DMS114 treated with DMSO at 0.1 percent for 48 hours (cell line): ENCODE data around the gene ATP5PF.
"Not testable (repeated sequence)": the region's sequence is repeated elsewhere in the genome, so short reads cannot be mapped to it uniquely, and the experiment has no call there.

ENCODE experiments used
- DNase-seq: peaks from one replicate; lab custom pipeline; 2025; ENCODE audit not compliant: unreplicated experiment; lab: John Stamatoyannopoulos, UW

ATP5PF gene, protein sequence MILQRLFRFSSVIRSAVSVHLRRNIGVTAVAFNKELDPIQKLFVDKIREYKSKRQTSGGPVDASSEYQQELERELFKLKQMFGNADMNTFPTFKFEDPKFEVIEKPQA

DNA sequence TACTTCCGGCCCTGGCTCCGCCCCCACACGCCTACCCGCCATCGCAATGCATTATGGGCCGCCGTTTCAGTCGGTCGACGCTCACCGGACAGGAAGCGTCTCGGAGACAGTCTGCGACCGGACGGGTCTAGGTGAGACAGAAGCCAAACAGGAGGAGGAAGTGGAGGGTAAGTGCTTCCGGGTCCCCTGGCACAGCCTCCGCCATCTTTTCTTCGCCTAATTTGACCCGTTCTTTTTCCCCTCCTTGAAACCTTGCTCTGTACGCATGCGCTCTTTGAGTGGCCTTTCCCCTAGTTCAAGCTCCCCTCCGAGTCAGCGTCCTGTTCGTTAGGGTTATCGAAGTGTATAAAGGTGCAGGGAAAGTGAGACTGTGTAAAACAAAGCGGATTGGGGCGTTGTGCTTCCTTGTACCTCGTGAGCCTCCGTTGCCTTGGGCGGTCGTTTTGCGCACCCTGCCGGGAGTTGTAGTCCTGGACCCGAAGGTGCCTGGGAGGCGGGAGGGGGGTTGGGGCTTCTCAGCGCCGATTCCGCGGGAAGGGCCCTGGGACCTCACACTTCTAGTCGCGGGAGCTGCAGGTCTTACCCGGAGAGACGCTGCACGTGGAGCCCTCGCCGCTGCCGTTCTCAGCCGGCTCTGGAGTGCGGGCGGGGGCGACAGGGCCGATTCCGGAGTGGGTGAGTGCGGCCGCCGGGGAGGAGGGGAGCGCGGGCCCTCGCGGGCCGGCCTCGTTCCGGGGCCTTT lies at the start of gene ATP5PF, which contains the start of gene GABPA:
Gene ATP5PF (minus strand): TSS at position 1 of the 742 bp plus-strand sequence. CDS start 5,110 bp downstream, outside the sequence.
Gene GABPA (plus strand): TSS at position 69 of the 742 bp plus-strand sequence. CDS start 6,627 bp downstream, outside the sequence.
- DNase-seq = peak; percentile 91

DNA sequence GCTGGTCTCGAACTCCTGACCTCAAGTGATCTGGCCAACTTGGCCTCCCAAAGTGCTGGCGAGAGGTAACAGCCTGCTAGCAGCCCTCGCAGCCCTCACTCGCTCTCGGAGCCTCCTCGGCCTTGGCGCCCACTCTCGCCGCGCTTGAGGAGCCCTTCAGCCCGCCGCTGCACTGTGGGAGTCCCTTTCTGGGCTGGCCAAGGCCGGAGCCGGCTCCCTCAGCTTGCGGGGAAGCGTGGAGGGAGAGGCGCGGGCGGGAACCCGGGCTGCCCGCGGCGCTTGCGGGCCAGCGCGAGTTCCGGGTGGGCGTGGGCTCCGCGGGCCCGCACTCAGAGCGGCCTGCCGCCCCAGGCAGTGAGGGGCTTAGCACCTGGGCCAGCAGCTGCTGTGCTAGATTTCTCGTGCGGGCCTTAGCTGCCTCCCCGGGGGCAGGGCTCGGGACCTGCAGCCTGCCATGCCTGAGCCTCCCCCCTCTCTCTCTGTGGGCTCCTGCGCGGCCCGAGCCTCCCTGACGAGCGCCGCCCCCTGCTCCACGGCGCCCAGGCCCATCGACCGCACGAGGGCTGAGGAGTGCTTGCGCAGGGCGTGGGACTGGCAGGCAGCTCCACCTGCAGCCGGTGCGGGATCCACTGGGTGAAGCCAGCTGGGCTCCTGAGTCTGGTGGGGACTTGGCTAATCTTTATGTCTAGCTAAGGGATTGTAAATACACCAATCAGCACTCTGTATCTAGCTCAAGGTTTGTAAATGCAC lies 43.6 kb upstream of the ATP5PF start:
- DNase-seq = not testable (repeated sequence)

DNA sequence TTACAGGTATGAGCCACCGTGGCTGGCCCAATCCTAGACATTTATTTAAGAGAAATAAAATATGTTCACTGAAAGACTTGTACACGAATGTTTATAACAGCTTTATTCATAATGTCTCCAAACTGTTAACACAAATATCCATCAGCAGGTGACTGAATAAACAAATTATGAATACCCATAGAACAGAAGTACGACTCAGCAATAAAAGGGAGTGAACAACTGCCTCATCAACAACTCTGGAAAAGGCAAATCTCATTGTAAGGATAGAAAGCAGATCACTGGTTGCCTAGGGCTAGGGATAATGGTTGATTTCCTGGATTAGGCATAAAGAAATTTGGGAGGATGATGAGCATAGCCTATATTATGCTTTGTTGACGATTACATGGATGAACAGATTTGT lies 41.7 kb upstream of the ATP5PF start:
- no peak for DNase-seq

- DNase-seq = no peak
Measured at GRCh38 chr21:25772686-25773085, 38.0 kb upstream of the ATP5PF start.

- DNase-seq = no peak
Measured at GRCh38 chr21:25767921-25768320, 33.2 kb upstream of the ATP5PF start.

- DNase-seq = no peak
Measured at GRCh38 chr21:25764065-25764464, 29.4 kb upstream of the ATP5PF start.

- no peak for DNase-seq
Measured at GRCh38 chr21:25760677-25761076, 26.0 kb upstream of the ATP5PF start.

DNA sequence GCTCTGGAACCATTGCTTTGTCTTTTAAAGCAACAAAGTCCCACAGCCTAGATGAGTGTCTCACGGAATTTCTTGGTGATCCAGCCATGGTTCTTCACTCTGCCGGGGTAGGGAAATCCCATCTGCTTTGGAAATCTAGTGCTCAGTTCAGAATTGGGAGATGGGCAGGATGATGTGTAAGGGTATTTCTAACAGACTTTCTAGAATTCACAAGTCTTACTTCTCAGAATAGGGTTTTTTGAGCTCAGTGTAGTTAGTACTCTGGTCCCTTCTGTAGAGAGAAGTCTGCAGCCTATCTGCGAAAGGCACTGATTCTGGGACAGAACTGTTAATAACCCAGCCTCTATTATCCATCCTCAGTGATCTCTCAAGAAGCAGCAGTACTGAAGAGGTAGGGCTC lies 25.4 kb upstream of the ATP5PF start:
- DNase-seq = no peak

- no peak for DNase-seq
Measured at GRCh38 chr21:25759573-25759972, 24.9 kb upstream of the ATP5PF start.

DNA sequence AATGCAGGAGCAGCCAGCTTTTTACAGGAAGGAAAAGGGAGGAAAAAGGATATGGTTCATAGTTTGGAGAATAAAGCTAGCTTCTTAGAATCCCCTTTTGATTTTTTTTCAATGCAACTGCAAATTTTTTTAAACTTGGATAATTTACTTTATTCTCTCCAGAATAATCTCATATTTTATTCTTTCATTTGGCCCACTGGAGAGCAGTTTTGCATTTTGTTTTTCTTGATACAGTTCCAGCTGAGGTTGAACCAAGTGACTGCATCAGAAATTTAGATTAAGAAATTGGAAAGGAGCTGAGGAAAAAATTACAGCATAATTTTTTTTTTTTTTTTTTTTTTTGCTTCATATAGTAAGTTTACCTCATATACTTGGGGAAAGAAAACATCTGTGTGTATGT lies 22.8 kb upstream of the ATP5PF start:
- no peak for DNase-seq

DNA sequence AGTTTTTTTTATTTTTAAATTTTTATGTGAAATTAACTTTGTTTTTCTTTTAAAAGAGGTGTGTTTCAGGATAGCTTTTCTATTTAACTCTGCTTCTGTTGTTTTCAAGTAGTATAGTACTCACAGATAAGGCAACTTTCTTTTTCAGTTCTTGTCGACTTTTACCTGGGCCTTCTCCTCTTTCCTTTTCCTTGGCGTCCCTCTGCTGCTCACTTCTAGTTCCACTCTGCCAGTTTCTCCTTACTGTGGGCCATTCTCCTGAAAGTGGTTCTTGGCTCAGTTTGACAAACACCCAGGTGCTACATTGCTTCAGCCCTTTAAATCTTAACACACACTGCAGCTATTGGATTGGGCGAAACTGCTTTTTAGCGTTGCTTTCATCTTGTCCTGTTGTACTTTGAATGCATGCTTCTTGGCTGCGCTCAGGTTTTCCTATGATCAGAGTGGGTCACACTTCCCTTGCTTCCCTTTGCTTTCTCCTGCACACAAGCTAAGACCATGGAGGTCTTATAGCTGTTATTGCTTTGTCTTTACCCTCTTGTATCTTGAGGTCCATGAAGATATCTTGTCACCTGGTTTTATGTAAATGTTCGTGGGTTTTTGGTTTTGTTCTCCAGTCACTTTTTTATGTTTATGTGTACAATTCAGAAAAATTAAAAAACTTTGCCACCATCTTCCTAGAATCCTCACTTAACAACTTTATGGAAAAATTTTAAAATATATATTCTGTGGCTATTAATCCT lies 21.7 kb upstream of the ATP5PF start:
- DNase-seq = no peak

- no peak for DNase-seq
Measured at GRCh38 chr21:25752416-25752815, 17.7 kb upstream of the ATP5PF start.

- DNase-seq = no peak
Measured at GRCh38 chr21:25750085-25750484, 15.4 kb upstream of the ATP5PF start.

- DNase-seq = no peak
Measured at GRCh38 chr21:25744854-25745253, 10.2 kb upstream of the ATP5PF start.

GRCh38 chr21:25742900-25743299 lies 8.2 kb upstream of the ATP5PF start:
- no peak for DNase-seq

- no peak for DNase-seq
Measured at GRCh38 chr21:25737421-25737820, 2.7 kb upstream of the ATP5PF start.

DNA sequence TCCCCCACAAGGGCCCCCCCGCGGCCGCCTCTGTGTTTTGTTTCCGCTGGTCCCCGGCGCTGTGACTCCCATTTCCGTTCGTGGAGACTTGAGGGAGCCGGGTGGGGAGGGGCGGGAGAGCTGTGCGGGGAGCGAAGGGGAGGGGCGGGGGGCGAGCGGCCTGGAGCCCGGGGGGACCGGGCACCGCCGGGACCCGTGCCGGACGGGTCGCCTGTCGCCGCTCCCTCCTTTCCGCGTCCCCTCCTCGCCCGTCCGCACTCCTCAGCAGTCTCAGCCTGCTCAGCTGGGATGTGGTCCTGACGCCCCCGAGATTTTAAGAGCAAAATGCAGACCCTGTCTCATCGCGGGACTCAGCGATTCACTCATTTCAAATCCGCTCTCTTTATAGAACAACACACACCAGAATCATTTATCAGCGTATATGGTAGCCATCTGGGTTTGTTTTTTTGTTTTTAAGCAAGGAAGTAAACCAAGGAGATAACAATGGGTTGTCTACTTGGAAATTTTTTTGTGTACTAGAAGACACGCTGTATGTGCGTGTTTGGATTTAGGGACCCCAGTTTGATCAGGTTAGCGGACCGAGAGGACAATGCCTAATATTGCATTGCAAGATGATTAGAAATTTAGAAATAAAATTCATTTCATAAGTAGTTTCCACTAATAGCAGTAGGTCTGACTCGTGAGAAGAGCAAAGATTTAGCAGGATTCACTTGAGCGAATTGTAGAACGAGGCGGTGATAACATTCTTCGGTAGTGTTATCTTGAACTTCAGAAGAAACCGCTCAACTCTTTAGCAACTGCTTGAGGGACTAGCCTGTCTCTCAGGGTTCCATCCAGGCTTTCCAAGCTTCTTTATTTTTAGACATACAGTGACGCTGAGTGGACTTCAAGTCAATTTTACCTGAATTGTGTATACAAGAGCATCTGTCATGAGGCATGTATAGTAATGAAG lies 1.2 kb upstream of the ATP5PF start:
- peak; percentile 40 for DNase-seq

DNA sequence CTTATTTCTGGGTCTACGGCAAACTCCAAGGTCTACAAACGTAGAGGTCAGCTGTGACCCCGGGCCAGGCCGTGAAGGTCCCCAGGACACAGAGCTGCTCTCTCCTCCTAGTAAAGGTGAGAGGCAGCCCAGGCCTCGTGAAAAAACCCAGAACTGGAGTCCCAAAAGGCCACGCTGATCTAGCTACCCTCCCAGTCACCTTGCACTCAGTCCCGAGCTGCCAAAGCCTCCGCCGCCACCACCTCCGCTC lies 125 bp downstream of the ATP5PF start:
- DNase-seq = no peak

- DNase-seq = peak; percentile 2
Measured at GRCh38 chr21:25733859-25734653, 648 bp downstream of the ATP5PF start.
